NT2/D1 (cell line): ENCODE results near the gene PRICKLE2.

Experiments used
- SUZ12 ChIP-seq: IDR thresholded peaks from 2 replicates; pipeline ENCODE4 v1.6.1; 2011; ENCODE audit not compliant: insufficient read length, insufficient read depth; ENCODE audit errors: extremely low read depth
- YY1 ChIP-seq: IDR thresholded peaks from 2 replicates; pipeline ENCODE4 v1.6.1; 2011; ENCODE audit not compliant: insufficient read length, insufficient read depth
- ZNF274 ChIP-seq: IDR thresholded peaks from 2 replicates; pipeline ENCODE4 v1.6.1; 2011; ENCODE audit warnings: mild to moderate bottlenecking, low read depth, low read length

GRCh38 chr3:64145438-64145837, 79.8 kb downstream of the PRICKLE2 start:
- no peak for TF ChIP-seq ZNF274
- no peak for TF ChIP-seq YY1
- no peak for TF ChIP-seq SUZ12
